Hypothalamus (tissue), 51 donors: Measurements from ENCODE around the gene TRPV3.
"Not testable (repeated sequence)": the region's sequence is repeated elsewhere in the genome, so short reads cannot be mapped to it uniquely, and the experiment has no call there.

Experiments used
- DNase-seq, 51 donors: peaks; one replicate each; lab custom pipeline; 2025; lab: John Stamatoyannopoulos, UW

Gene TRPV3

DNA sequence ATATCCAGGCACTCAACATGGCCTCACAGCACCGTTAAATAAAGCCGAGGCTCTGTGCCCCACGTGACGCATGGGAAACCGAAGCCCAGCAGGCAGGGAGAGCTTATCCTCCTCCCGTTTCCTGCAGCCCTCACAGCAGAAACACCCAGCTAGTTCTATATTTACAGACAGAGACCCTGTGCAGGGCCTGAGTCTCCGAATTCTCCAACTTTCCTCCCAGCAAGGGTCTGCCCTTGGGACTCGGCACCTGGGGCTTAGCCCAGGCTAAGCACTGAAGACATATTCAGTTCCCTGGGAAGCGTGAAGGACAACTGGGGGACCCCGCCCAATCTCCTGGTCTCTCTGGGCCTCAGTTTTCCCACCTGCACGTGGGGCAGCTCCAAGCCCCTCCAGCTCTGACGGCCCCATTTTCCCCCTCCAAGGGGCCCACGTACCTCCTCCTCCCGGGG, 29.2 kb downstream of the TRPV3 start:
- DNase-seq, result no peak

DNA sequence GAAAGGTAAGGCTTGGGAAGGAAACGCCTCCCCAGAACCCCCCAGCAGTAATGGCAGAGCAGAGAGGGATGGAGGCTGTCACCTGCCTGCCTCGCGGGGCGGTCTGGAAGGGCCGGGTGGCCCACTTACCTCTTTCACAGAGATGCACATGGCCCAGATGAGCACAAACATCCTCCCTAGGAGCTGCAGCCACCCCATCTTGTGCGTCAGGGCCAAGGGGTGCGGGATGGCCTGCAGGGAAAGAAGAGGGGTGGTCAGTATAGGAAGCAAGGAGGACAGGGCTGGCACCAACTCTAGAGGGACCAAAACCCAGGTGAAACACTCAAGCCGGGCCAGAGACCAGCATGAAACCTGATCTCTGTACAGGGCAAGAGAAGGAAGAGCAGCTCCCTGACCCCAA, 29.7 kb downstream of the TRPV3 start:
- DNase-seq, result no peak

DNA sequence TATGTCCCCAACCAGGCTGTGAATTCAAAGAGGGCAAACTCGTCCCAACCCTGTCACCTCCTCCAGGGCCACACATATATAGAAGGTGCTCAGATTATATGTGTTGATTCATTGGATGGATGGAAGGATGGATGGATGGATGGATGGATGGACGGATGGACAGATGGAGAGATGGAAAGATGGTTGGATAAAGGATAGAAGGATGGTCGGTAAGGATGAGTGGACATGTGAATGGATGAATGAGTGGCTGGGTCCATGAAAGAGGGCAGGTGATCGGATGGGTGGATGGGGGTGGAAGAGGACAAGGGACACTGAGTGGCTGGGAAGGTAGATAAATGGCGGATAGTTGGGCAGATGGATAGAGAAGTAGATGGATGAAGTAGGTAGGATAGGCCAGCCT, 30.1 kb downstream of the TRPV3 start:
- DNase-seq, result no peak

DNA sequence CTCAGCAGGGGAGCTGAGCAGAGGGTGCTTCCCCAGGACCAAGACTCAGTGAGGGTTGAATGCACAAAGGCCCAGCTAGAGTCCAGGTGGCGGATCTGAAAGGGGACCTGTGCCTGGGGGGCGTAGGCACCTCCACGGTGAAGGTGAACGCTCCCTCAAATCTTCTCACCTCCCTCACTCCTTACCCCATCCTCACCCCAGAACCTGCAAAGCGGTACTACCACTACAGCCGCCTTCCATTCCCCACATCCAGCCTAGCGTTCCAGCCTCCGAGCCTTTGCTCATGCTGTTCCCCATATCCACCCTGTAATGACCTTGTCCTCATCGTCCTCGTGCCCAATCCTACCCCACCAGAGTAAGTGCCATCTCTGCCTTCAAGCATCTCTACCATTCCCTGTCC, 30.6 kb downstream of the TRPV3 start:
- DNase-seq, result no peak

DNA sequence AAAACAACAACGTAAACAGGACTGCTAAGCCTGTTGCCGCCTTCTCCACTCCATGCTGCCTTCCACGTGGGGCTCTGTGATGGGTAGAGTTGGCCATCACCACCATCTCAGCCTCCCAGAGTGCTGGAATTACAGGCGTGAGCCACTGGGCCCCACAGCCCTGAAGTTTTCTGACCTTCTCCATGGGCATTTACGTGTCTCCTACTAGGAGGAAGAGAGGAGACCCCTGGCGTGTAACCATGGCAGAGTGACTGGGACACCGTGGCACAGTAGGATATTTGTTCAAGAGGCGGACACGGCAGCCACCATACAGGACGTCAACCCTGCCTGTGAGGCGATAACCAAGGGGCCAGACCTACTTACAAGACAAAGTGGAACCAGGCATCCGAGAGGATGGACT, 31.1 kb downstream of the TRPV3 start:
- DNase-seq, result no peak

DNA sequence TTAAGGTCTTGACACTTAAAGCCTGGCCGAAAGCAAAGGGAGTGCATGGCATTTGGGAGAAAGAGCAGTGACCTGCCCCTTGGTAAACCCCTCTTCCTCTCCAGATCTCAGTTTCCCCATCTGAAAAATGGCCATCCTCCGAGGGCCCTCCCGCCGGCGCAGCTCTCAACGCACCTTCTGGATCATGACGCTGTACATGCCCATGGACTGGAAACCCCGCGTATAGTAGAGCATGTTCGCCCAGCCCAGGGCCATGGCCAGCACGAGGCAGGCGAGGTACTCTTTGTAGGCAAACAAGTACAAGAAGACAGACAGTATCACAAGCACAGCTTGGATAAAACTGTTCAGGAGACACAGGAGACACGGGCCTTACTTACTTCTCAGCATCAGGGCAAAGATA, 33.6 kb downstream of the TRPV3 start:
- DNase-seq, result no peak

DNA sequence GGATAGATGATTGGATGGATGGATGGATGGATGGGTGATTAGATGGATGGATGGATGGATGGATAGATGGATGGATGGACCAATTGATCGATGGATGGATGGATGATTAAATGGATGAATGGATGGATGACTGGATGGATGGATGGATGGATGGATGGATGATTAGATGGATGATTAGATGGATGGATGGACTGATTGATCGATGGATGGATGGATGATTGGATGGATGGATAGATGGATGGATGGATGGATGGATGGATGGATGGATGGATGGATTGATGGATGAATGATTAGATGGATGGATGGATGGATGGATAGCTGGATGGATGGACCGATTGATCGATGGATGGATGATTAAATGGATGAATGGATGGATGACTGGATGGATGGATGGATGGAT, 38.1 kb downstream of the TRPV3 start:
- DNase-seq, result not testable (repeated sequence)

DNA sequence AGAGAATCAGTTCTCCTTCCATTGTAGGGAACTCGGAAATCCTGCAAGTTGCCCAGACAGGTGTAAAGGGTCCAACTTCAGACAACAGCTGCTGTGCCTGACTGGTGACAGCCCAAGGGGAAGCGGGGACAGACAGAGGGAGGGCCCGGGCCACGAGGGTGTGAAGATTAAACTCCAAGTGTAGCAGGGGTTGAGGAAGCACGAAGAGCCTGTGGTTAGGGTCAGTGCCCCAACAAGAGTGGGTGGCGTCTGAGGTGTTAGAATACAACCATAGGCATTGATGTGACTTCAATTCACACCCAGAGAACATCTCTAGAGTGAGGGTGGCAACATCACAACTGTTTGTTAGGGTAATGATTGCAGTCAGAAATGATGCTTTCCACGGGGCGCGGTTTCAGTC, 42.7 kb downstream of the TRPV3 start:
- DNase-seq, result no peak

DNA sequence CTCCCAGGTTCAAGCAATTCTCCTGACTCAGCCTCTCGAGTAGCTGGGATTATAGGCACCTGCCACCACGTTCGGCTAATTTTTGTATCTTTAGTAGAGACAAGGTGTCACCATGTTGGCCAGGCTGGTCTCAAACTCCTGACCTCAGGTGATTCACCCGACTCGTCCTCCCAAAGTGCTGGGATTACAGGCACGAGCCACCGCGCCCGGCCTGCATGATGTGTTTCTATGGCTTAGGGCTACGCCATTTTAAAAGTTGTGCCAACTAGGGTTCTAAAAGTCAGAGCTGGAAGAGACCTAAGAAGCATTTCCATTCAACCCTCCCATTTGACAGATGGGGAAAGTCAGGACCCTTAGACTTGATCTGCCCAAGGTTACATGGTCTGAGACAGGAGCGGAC, 43.4 kb downstream of the TRPV3 start:
- not testable (repeated sequence) for DNase-seq

DNA sequence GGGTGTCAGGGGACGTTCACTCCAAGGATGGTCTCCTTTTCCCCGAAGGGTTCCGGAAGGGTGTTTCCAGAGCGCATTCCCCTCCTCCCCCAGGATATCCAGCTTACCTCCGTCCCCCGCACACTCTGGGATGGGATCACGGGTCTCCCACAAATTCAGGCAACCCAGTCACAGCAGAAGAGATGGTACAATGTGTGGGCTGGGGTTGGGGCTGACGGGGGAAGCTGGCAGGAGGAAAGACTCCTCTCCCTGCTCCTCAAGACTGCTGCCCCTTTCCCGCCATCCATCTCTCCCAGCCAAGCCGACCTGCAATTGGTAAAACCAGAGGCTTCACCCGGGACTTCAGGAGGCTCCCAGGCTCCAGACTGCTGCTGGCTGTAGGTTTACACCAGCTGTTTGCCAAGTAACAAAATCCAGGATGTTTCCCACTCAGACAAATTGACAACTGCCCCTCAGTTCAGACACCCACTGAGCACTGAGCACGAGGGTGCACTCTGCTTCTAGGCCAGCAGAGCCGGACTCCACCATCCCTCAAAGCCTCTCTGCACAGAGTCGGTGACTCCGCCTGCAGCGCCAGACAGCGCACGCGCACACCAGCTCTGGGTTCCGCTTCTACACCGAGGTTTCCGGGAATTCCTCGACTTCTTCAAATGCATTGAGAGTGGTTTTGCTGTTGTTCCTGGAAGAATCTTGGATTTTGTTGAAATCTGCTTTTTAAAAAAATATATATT, 44.1 kb downstream of the TRPV3 start:
- peak in 7 of 51 donors; percentile 21 to 53 (median 28) for DNase-seq

DNA sequence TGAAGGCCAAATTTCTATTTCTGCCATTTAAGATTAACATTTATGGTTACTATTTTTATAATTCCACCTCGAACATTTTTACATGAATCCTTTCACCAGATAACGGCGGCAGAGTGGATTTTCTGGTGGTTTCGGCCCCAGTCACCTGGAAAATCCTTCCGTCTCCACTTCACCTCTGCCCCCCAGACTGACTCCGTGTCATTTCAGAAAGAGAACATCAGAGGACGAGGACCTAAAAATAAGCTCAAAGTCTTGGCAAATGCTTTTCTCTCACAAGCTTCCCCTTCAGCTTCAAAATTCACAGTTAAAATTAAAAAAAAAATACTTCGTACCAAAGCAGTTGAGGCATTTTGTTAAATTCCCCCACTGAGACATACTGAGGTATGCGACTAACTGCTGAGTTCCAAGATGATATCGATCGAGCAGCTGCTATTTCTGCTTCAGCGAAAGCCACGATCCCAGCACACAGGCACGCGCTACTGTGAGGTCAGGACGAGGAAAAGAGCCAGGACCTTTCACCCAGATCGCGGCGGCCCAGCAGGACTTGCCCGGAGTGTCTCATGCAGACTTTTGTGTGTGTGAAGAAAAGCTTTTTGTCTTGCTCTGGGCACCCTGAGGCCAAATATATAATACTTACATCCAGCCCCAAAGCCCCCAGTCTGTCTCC, 45.0 kb downstream of the TRPV3 start:
- DNase-seq, result peak in 46 of 51 donors; percentile 20 to 92 (median 78)

DNA sequence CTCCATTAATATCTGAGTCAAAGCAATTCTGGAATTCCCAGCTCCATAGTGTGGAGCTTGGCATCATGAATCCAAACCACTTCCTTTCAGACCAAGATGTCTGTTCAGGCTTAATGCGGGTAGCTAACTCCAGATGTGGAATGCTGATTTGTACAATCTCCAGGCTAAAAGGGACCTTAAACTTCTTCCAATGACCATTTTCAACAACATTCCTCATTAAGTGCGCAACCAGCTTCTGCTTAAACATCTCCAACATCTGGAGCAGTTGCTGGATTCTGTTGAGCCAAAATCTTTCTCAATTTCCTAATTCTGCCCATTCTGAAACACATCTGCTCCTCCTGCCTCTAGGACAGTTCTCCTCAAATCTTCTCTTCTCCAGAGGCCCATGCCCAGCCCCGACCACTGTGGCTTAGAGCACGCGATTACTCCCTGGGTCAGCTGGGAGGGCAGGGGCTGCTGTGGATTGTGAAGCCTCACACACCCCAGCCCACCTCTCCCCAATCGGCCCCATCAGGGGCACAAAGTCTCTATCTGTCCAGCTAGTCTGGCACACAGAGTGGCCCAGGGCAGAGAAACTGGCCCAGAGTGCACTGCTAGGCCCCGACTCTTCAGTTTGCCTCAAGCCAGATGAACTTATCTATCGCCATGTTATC, 45.6 kb downstream of the TRPV3 start:
- DNase-seq, result peak in 1 of 51 donors; percentile 38

DNA sequence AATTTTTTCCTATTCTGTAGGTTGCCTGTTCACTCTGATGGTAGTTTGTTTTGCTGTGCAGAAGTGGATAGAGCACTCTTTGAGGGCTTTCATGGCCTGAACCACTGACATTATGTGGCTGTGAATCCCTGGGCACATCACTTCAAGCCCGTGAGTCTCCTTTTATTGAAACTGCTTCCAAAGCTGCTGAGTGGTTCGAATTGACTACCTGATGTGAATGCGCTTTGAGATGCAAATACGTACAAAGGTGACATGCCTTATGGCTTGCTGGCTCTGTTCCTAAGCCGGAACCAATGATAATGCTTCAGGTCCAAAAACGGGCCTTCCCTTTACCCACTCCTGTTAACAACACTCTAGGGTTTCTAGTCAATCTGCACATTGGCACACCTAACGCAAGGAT, 47.5 kb downstream of the TRPV3 start:
- DNase-seq, result no peak

DNA sequence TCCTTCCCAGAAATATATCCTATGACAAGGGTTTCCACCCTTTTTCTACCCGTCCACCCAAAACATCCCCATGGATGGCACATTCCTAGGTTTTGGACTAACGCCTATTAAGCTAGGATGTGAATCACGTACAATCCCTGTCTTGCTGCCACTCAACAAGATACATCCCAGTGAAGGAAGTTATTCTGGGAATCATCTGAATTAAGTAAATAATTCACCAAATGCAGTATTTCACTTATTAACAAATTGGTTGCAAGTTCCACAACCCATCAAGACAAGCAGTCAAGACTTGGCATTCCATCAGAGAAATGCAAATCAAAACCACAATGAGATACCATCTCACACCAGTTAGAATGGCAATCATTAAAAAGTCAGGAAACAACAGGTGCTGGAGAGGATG, 49.7 kb downstream of the TRPV3 start:
- DNase-seq, result no peak

DNA sequence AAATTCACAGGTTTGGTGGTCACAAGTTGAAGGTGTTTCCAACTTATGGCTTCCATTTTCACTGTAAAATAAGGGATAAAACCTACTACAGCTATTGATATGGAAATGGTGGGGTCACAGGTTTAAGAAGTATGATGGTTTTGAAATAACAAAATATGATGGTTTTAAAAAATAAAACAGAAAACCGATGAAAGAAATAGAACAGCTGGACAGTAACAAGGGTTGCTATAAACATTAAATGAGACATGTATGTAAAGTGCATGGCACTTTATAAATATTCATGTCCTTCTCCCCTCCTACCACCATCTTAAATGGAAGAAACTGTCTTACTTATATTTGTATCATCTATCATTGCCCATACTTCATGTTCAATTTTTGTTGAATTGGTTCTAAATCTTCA, 50.5 kb downstream of the TRPV3 start:
- no peak for DNase-seq

DNA sequence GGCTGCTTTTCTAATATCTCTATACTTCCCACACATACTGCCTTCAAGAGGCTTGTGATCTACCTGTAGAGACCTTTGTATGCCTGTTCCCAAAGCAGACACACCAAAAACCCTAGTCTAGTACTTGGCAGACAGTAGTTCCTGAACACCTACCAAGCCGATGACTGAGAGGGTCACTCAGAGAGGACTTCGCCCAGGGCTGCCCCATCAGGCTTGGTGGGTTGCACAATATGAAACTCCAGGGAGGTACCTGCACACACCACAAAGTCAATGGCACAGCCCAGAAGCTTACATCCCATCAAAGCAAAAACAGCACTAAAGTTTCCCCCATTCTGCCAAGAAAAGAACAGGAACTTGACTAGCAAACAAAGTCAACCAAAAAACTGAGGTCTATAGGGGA, 51.6 kb downstream of the TRPV3 start:
- no peak for DNase-seq

DNA sequence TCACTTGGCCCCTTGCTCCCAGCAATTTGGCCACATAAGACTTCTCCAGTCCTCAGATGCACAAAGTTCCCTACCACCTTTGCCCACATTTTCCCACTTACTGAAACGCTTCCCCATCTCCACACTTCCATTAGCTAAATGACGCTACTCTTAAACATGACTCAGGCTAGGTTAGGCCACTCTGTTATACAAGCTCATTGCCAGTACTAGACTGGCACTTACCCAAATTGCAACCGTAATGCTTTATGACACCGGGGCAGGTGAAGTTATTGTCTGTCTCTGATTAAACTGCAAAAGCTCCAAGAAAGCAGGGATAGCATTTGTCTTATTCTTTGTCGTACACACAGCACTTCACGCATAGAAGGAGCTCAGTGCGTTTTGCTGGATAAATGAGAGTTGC, 52.6 kb downstream of the TRPV3 start:
- no peak for DNase-seq

DNA sequence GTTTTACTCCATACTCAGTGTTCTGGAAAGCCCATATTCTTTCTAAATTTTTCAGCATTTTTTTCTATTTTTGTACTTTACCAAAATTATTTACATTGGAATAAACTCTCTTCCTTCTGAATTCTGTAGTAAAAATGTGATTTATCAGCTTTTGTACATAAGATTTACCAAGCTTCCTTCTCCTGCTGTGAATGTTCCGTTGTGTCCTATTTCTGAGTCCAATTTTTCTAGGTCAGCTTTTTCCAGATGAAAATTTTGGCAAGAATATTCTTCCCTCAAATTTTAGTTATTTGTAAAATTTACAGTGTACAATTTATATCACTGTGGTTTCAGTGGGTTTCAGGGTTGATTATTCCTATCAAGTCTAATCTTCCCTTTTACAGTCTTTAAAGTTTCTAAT, 54.3 kb downstream of the TRPV3 start:
- DNase-seq, result no peak

DNA sequence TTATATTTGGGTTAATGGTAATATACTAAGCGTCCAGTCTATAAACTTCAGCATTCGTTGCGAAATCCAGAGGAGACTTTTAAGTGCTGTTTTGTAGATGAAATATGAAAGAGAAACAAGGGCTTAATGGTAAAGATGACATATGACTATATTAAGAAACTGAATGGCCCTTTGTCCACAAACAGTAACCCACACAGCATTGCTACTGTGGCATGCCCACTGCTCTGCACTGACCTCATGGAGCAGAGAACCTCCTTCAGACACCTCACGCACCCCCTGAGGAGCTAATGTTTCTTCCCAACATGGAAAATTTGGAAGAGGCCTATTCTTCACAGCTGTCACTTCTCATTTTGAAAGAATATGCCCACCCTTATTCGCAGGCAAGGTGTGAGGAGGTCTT, 55.1 kb downstream of the TRPV3 start:
- DNase-seq, result peak in 27 of 51 donors; percentile 3 to 79 (median 38)

DNA sequence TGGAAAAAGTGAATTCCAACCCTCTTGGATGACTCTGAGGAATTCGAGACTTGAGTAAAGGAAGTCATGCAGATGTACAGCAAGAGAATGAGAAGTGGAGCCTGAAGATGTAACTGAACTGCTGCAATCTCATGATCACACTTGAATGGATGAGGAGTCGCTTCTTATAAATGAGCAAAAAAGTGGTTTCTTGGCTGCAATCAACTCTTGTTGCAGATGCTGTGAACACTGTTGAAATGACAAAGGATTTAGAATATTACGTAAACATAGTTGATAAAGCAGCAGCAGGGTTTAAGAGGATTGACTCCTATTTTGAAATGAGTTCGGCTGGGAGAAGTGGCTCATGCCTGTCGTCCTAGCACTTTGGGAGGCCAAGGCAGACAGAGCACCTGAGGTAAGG, 56.3 kb downstream of the TRPV3 start:
- DNase-seq, result peak in 1 of 51 donors; percentile 22

DNA sequence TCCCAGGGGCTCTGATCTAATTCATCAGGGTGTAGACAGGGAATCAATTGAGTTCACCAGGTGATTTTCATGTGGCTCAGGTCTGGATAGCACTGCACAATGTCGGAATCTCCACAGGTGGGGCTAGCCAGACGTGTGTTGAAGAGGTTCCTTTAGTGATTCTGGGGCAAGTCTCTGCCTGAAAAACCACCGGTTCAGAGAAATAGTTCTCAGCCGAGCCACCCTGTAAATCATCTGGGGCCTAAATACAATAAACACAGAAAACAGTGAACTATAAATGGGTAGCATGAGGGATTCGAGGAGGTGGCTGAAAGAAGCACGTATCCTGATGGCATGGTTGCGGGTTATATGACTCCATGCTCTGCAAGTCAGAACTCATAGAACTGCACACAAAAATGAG, 60.5 kb downstream of the TRPV3 start:
- no peak for DNase-seq

DNA sequence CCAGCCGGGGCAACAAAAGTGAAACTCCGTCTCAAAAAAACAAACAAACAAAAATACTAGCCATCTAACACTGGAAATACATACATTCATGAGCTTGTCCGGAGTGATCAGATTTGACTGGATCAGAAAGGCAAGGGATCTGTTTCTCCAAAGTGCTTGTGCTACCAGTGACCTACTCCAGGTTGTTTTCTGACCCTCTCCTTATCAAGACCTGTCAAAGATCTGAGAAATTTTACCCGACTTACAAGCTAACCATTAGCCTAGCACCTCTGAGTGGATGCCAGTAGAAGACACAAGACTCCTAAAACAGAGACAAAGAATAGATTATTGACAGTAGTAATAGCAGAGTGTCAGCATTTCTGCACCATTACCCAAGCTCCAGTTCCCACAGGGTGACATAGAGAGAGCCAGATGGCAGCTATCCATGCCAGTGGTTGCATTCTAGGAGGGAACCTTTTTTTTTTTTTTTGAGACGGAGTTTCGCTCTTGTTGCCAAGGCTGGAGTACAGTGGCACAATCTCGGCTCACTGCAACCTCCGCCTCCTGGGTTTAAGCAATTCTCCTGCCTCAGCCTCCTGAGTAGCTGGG, 72.0 kb downstream of the TRPV3 start:
- no peak for DNase-seq
